Measurements from ENCODE around the gene DRGX. TPM values are rescaled to one million over a fixed set of nuclear protein-coding genes. Genes with fewer than 3 reads are reported as not detected.

DRGX gene
- total and polyA plus RNA-seq, 9 donors = not detected

GRCh38 chr10:49393301-49393700 lies 2.6 kb downstream of the DRGX start:
- Histone ChIP-seq H3K9me3 (no peaks in the 10 kb centered on the region), H3K4me1 (ENCODE audit: insufficient read depth) (no peaks in the 10 kb centered on the region), H3K27me3 (peaks cover 4% of the 10 kb centered on the region), H3K36me3 (no peaks in the 10 kb centered on the region), H3K27ac (no peak overlapping the region), H3K4me3 (no peak overlapping the region)
- 86 to 97% (median 91%) methylated on average over 1 of the region's 1 CpG for WGBS, 3 donors
- DNase-seq = no peak
- TF ChIP-seq POLR2A (IDR thresholded peaks at IDR 0.05) (no peak), EP300 (IDR thresholded peaks at IDR 0.05) (no peak), CTCF (IDR thresholded peaks at IDR 0.05) (no peak)
- intact Hi-C loops (cut with DNase I) = no loop called here

GRCh38 chr10:49389361-49389933 lies 6.4 kb downstream of the DRGX start:
- Histone ChIP-seq H3K4me3 (no peak overlapping the region), H3K4me1 (ENCODE audit: insufficient read depth) (no peaks in the 10 kb centered on the region), H3K27ac (no peak overlapping the region), H3K36me3 (no peaks in the 10 kb centered on the region), H3K9me3 (no peaks in the 10 kb centered on the region), H3K27me3 (peaks cover 4% of the 10 kb centered on the region)
- DNase-seq = no peak
- WGBS, 3 donors = 86 to 90% (median 89%) methylated on average over 15 of the region's 15 CpGs
- intact Hi-C loops (cut with DNase I) = no loop called here
- TF ChIP-seq POLR2A (IDR thresholded peaks at IDR 0.05) = no peak
- no peak for TF ChIP-seq EP300 (IDR thresholded peaks at IDR 0.05)
- no peak for TF ChIP-seq CTCF (IDR thresholded peaks at IDR 0.05)

- intact Hi-C loops (cut with DNase I) = no loop called here
- Histone ChIP-seq H3K27me3 (no peaks in the 10 kb centered on the region), H3K9me3 (no peaks in the 10 kb centered on the region), H3K4me1 (ENCODE audit: insufficient read depth) (no peaks in the 10 kb centered on the region), H3K36me3 (no peaks in the 10 kb centered on the region), H3K4me3 (no peak overlapping the region), H3K27ac (no peak overlapping the region)
- no peak for DNase-seq
- TF ChIP-seq CTCF (IDR thresholded peaks at IDR 0.05) = no peak
- no peak for TF ChIP-seq EP300 (IDR thresholded peaks at IDR 0.05)
- no peak for TF ChIP-seq POLR2A (IDR thresholded peaks at IDR 0.05)
These were observed 7.7 kb downstream of the DRGX start for GRCh38 chr10:49388161-49388560.

- H3K36me3 ChIP-seq = no peaks in the 10 kb centered on the region
- no peaks in the 10 kb centered on the region for H3K27me3 ChIP-seq
- 83 to 88% (median 87%) methylated on average over 8 of the region's 8 CpGs for WGBS, 3 donors
- no peaks in the 10 kb centered on the region for H3K4me1 ChIP-seq (ENCODE audit: insufficient read depth)
- no peak for TF ChIP-seq EP300 (IDR thresholded peaks at IDR 0.05)
- no peak for TF ChIP-seq CTCF (IDR thresholded peaks at IDR 0.05)
- TF ChIP-seq POLR2A (IDR thresholded peaks at IDR 0.05) = no peak
- intact Hi-C loops (cut with DNase I) = no loop called here
- H3K4me3 ChIP-seq = no peak overlapping the region
- no peaks in the 10 kb centered on the region for H3K9me3 ChIP-seq
- no peak overlapping the region for H3K27ac ChIP-seq
- no peak for DNase-seq
These were observed 8.8 kb downstream of the DRGX start for GRCh38 chr10:49387071-49387470.
